Neuron (in vitro differentiated cells): Measurements from ENCODE around the gene VAPA.

Experiments
- H2AFZ ChIP-seq: one replicate; pipeline ENCODE4 v1.6.1; 2013; ENCODE audit warnings: low read depth, mild to moderate bottlenecking, inconsistent platforms, low read length, moderate library complexity
- H3K27me3 ChIP-seq: one replicate; pipeline ENCODE4 v1.6.1; 2013; ENCODE audit warnings: low read length; ENCODE audit not compliant: insufficient read depth
- H3K36me3 ChIP-seq: one replicate; pipeline ENCODE4 v1.6.1; 2013; ENCODE audit warnings: low read length; ENCODE audit not compliant: insufficient read depth
- H3K4me1 ChIP-seq: one replicate; pipeline ENCODE4 v1.6.1; 2013; ENCODE audit warnings: low read length; ENCODE audit not compliant: insufficient read depth
- H3K4me3 ChIP-seq: 2 replicates; pipeline ENCODE4 v1.5.1; 2013; ENCODE audit warnings: mild to moderate bottlenecking, low read length, moderate library complexity
- H3K9me3 ChIP-seq: one replicate; pipeline ENCODE4 v1.6.1; 2013; ENCODE audit warnings: low read length

VAPA gene

GRCh38 chr18:9913526-9914333 is at the start of gene VAPA:
Gene VAPA (plus strand): TSS chr18:9914016. CDS start chr18:9914257, 241 bp downstream.
- Histone ChIP-seq H3K9me3 (no peaks in the 10 kb centered on the region), H3K4me3 (peak within 1 kb of the TSS; percentile 70), H2AFZ (peak within 1 kb of the TSS; percentile 54), H3K27me3 (no peaks in the 10 kb centered on the region), H3K36me3 (no peaks in the 10 kb centered on the region), H3K4me1 (peaks cover 21% of the 10 kb centered on the region)

GRCh38 chr18:9865764-9866490 is 47.9 kb upstream of the VAPA start:
- Histone ChIP-seq H3K4me1 (peaks cover 39% of the 10 kb centered on the region), H3K36me3 (no peaks in the 10 kb centered on the region), H3K4me3 (no peak overlapping the region), H2AFZ (no peak overlapping the region), H3K9me3 (peaks cover 6% of the 10 kb centered on the region), H3K27me3 (no peaks in the 10 kb centered on the region)

GRCh38 chr18:9866627-9867026 is 47.2 kb upstream of the VAPA start:
- peaks cover 39% of the 10 kb centered on the region for H3K4me1 ChIP-seq
- no peaks in the 10 kb centered on the region for H3K27me3 ChIP-seq
- H3K9me3 ChIP-seq, result peaks cover 6% of the 10 kb centered on the region
- H2AFZ ChIP-seq, result no peak overlapping the region
- H3K4me3 ChIP-seq, result no peak overlapping the region
- no peaks in the 10 kb centered on the region for H3K36me3 ChIP-seq

- peaks cover 34% of the 10 kb centered on the region for H3K4me1 ChIP-seq
- H2AFZ ChIP-seq, result no peak overlapping the region
- no peaks in the 10 kb centered on the region for H3K27me3 ChIP-seq
- no peaks in the 10 kb centered on the region for H3K36me3 ChIP-seq
- H3K9me3 ChIP-seq, result peaks cover 6% of the 10 kb centered on the region
- H3K4me3 ChIP-seq, result no peak overlapping the region
Observed at GRCh38 chr18:9867071-9867594, 46.7 kb upstream of the VAPA start.

- H2AFZ ChIP-seq, result no peak overlapping the region
Observed at GRCh38 chr18:9868857-9869714, 44.7 kb upstream of the VAPA start.

GRCh38 chr18:9869715-9870430 is 43.9 kb upstream of the VAPA start:
- peaks cover 22% of the 10 kb centered on the region for H3K4me1 ChIP-seq
- no peak overlapping the region for H3K4me3 ChIP-seq
- no peaks in the 10 kb centered on the region for H3K36me3 ChIP-seq
- no peak overlapping the region for H2AFZ ChIP-seq
- H3K27me3 ChIP-seq, result no peaks in the 10 kb centered on the region
- peaks cover 5% of the 10 kb centered on the region for H3K9me3 ChIP-seq

More at GRCh38 chr18:9868857-9869714, 44.7 kb upstream of the VAPA start:
- Histone ChIP-seq H3K9me3 (peaks cover 6% of the 10 kb centered on the region), H3K27me3 (no peaks in the 10 kb centered on the region), H3K4me3 (no peak overlapping the region), H3K36me3 (no peaks in the 10 kb centered on the region), H3K4me1 (peaks cover 22% of the 10 kb centered on the region)

GRCh38 chr18:9870431-9871008 is 43.3 kb upstream of the VAPA start:
- Histone ChIP-seq H2AFZ (no peak overlapping the region), H3K36me3 (no peaks in the 10 kb centered on the region), H3K27me3 (no peaks in the 10 kb centered on the region), H3K4me3 (no peak overlapping the region), H3K9me3 (peaks cover 2% of the 10 kb centered on the region), H3K4me1 (peaks cover 22% of the 10 kb centered on the region)

GRCh38 chr18:9871244-9871746 is 42.5 kb upstream of the VAPA start:
- H3K27me3 ChIP-seq, result no peaks in the 10 kb centered on the region

GRCh38 chr18:9872823-9873222 is 41.0 kb upstream of the VAPA start:
- Histone ChIP-seq H3K36me3 (no peaks in the 10 kb centered on the region), H3K9me3 (no peaks in the 10 kb centered on the region), H3K4me1 (peaks cover 22% of the 10 kb centered on the region), H2AFZ (no peak overlapping the region), H3K4me3 (no peak overlapping the region), H3K27me3 (no peaks in the 10 kb centered on the region)

More at GRCh38 chr18:9871244-9871746, 42.5 kb upstream of the VAPA start:
- H3K4me1 ChIP-seq, result peaks cover 22% of the 10 kb centered on the region
- peaks cover 2% of the 10 kb centered on the region for H3K9me3 ChIP-seq
- no peak overlapping the region for H2AFZ ChIP-seq
- no peak overlapping the region for H3K4me3 ChIP-seq
- H3K36me3 ChIP-seq, result no peaks in the 10 kb centered on the region

- Histone ChIP-seq H3K4me3 (no peak overlapping the region), H3K27me3 (no peaks in the 10 kb centered on the region), H3K36me3 (no peaks in the 10 kb centered on the region), H2AFZ (no peak overlapping the region), H3K4me1 (peaks cover 10% of the 10 kb centered on the region), H3K9me3 (no peaks in the 10 kb centered on the region)
Observed at GRCh38 chr18:9874728-9875127, 39.1 kb upstream of the VAPA start.

GRCh38 chr18:9876212-9876866 is 37.5 kb upstream of the VAPA start:
- Histone ChIP-seq H2AFZ (no peak overlapping the region), H3K4me3 (no peak overlapping the region), H3K4me1 (no peaks in the 10 kb centered on the region), H3K36me3 (no peaks in the 10 kb centered on the region), H3K9me3 (no peaks in the 10 kb centered on the region), H3K27me3 (no peaks in the 10 kb centered on the region)
